ENCODE data around the gene PLCL1.

- TF ChIP-seq, protein P1, sequence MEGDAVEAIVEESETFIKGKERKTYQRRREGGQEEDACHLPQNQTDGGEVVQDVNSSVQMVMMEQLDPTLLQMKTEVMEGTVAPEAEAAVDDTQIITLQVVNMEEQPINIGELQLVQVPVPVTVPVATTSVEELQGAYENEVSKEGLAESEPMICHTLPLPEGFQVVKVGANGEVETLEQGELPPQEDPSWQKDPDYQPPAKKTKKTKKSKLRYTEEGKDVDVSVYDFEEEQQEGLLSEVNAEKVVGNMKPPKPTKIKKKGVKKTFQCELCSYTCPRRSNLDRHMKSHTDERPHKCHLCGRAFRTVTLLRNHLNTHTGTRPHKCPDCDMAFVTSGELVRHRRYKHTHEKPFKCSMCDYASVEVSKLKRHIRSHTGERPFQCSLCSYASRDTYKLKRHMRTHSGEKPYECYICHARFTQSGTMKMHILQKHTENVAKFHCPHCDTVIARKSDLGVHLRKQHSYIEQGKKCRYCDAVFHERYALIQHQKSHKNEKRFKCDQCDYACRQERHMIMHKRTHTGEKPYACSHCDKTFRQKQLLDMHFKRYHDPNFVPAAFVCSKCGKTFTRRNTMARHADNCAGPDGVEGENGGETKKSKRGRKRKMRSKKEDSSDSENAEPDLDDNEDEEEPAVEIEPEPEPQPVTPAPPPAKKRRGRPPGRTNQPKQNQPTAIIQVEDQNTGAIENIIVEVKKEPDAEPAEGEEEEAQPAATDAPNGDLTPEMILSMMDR (conservative IDR thresholded peaks at IDR 0.05 in 1 of 2, IDR thresholded peaks at IDR 0.05 in 1 of 2; ENCODE audit: extremely low read depth in 1 of 2, insufficient read depth in 1 of 2, low read depth in 1 of 2, low read length in 2 of 2), result no peak
- TF ChIP-seq EZH2 (IDR thresholded peaks at IDR 0.05; ENCODE audit: borderline replicate concordance, low read length), result no peak
Measured at GRCh38 chr2:198186257-198186656, 381.9 kb downstream of the PLCL1 start.
